Activated CD8-positive, alpha-beta T cell treated with anti-CD3 and anti-CD28 coated beads, Interleukin-2, amount 10 ng/mL, durations not matched to agents 7 days and 5 days (primary cell): Measurements from ENCODE around the gene CAPN5. TPM values are rescaled to one million over a fixed set of nuclear protein-coding genes. Genes with fewer than 3 reads are reported as not detected.

ENCODE experiments used
- ATAC-seq: fragments of 150-1000 bp; cut with Tn5 transposase; one replicate; pipeline ENCODE4 v1.10.0; 2021; ENCODE audit warnings: moderate library complexity
- CTCF ChIA-PET: fragments of 350-600 bp; sonication (Branson Sonifier 250); formaldehyde crosslinking; loops from one replicate; lab custom pipeline; 2021; ENCODE audit warnings: antibody characterized with exemption; lab: Charles Lee
- POLR2A ChIA-PET: fragments of 350-600 bp; sonication (Branson Sonifier 250); formaldehyde crosslinking; loops from one replicate; lab custom pipeline; 2021; ENCODE audit warnings: antibody characterized with exemption; lab: Charles Lee
- DNase-seq: peaks from one replicate; pipeline ENCODE4 v3.0.0-alpha.2; 2020
- H3K27ac Mint-ChIP-seq: one replicate; pipeline ENCODE4 v1.8.0; 2021; ENCODE audit warnings: mild to moderate bottlenecking, mixed read lengths
- H3K27me3 Mint-ChIP-seq: one replicate; pipeline ENCODE4 v1.8.0; 2021; ENCODE audit warnings: low read depth, mixed read lengths
- H3K36me3 Mint-ChIP-seq: one replicate; pipeline ENCODE4 v1.8.0; 2021; ENCODE audit warnings: low read depth, mixed read lengths
- H3K4me1 Mint-ChIP-seq: one replicate; pipeline ENCODE4 v1.8.0; 2021; ENCODE audit warnings: low read depth, mixed read lengths
- H3K4me3 Mint-ChIP-seq: one replicate; pipeline ENCODE4 v1.8.0; 2021; ENCODE audit warnings: mild to moderate bottlenecking, mixed read lengths
- H3K9me3 Mint-ChIP-seq: one replicate; pipeline ENCODE4 v1.8.0; 2022; ENCODE audit warnings: mixed read lengths; ENCODE audit not compliant: insufficient read depth
- total RNA-seq, 2 experiments: library from RNA; stranded (reverse); gene quantifications; one replicate each; pipeline ENCODE4 v1.2.3, GENCODE V29; 2021

The CAPN5 gene
- total RNA-seq, 2 experiments from 2014 or later = 1.0 to 1.4 TPM

GRCh38 chr11:77129069-77129841 lies 62.5 kb downstream of the CAPN5 start:
- Mint-ChIP-seq H3K27me3 (peaks cover 10% of the 10 kb centered on the region), H3K4me3 (no peak overlapping the region), H3K27ac (no peak overlapping the region), H3K4me1 (peaks cover 11% of the 10 kb centered on the region), H3K36me3 (no peaks in the 10 kb centered on the region), H3K9me3 (no peaks in the 10 kb centered on the region)
- POLR2A ChIA-PET = interaction anchor here (0.6 kb wide), 1 partner anchor 337 kb away, joined by 4 read pairs; no protein-coding TSS in a partner anchor
- CTCF ChIA-PET = interaction anchor here (3.3 to 7.5 kb wide), 3 partner anchors 12 to 419 kb away, joined by 23 to 143 read pairs (median 26); no protein-coding TSS in a partner anchor
- no peak for DNase-seq
- no peak for ATAC-seq

- ATAC-seq (no peak), DNase-seq (no peak)
- H3K27me3 Mint-ChIP-seq = peaks cover 11% of the 10 kb centered on the region
- H3K27ac Mint-ChIP-seq = no peak overlapping the region
- peaks cover 11% of the 10 kb centered on the region for H3K4me1 Mint-ChIP-seq
- H3K36me3 Mint-ChIP-seq = no peaks in the 10 kb centered on the region
- no peaks in the 10 kb centered on the region for H3K9me3 Mint-ChIP-seq
- no peak overlapping the region for H3K4me3 Mint-ChIP-seq
- ChIA-PET CTCF (interaction anchor here (1.3 to 7.5 kb wide), 3 partner anchors 10 to 83 kb away, joined by 3 to 143 read pairs (median 4); no protein-coding TSS in a partner anchor), POLR2A (interaction anchor here (0.6 kb wide), 1 partner anchor 337 kb away, joined by 4 read pairs; no protein-coding TSS in a partner anchor)
These were observed 63.3 kb downstream of the CAPN5 start for GRCh38 chr11:77129842-77130756.

DNA sequence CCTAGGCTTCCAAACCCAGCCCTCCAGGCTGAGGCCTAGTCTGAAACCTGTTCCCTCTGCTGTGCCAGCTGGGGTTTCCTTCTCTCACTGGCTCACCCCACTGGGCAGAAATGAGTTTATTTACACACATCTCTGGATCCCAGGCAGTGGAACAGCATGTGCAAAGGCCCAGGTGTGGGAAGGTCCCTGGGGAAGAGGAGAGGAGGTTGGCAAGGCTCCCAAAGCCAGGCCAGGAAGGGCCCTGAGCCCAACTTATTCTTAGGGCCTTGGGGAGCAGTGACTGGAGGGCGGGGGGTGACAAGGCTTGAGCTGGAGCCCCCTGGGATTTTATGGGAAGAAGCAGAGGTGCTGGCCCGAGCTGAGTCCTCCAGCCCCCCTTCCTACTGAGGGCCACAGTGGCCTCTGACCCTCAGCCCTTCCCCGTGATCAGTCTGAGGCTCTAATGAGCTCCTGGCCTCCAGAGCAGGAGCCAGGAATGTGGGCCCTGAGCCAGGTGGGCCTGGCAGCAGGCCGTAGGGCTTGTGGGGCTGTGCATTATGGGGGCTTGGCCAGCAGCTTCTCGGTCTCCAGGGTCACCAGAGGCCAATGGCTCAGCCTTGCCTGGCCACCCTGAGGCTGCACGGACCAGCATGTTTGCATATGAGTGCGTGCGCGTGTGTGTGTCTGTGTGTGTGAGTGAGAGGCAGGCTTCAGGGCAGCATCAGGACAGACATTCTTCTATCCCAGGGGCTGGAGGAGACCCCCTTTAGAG lies 64.2 kb downstream of the CAPN5 start:
- CTCF ChIA-PET = interaction anchor here (1.3 to 7.5 kb wide), 3 partner anchors 10 to 84 kb away, joined by 3 to 143 read pairs (median 4); no protein-coding TSS in a partner anchor
- Mint-ChIP-seq H3K27me3 (peaks cover 17% of the 10 kb centered on the region), H3K27ac (no peak overlapping the region), H3K9me3 (no peaks in the 10 kb centered on the region), H3K4me3 (no peak overlapping the region), H3K4me1 (peaks cover 11% of the 10 kb centered on the region), H3K36me3 (no peaks in the 10 kb centered on the region)
- POLR2A ChIA-PET = no interaction called here
- ATAC-seq (no peak), DNase-seq (no peak)

GRCh38 chr11:77131560-77131959 lies 64.8 kb downstream of the CAPN5 start:
- H3K27me3 Mint-ChIP-seq = peaks cover 23% of the 10 kb centered on the region
- no peak overlapping the region for H3K27ac Mint-ChIP-seq
- DNase-seq = no peak
- ATAC-seq = no peak
- ChIA-PET CTCF (interaction anchor here (1.4 to 7.5 kb wide), 2 partner anchors 55 to 84 kb away, joined by 4 to 143 read pairs; no protein-coding TSS in a partner anchor), POLR2A (no interaction called here)
- no peaks in the 10 kb centered on the region for H3K9me3 Mint-ChIP-seq
- peaks cover 7% of the 10 kb centered on the region for H3K4me1 Mint-ChIP-seq
- no peak overlapping the region for H3K4me3 Mint-ChIP-seq
- no peaks in the 10 kb centered on the region for H3K36me3 Mint-ChIP-seq

- Mint-ChIP-seq H3K4me1 (no peaks in the 10 kb centered on the region), H3K27me3 (peaks cover 42% of the 10 kb centered on the region), H3K9me3 (no peaks in the 10 kb centered on the region), H3K36me3 (no peaks in the 10 kb centered on the region), H3K4me3 (no peak overlapping the region), H3K27ac (no peak overlapping the region)
- no peak for ATAC-seq
- CTCF ChIA-PET = interaction anchor here (2.3 kb wide), 1 partner anchor 8 kb away, joined by 17 read pairs; no protein-coding TSS in a partner anchor
- POLR2A ChIA-PET = no interaction called here
- DNase-seq = no peak
These were observed 68.3 kb downstream of the CAPN5 start for GRCh38 chr11:77135069-77135468.

DNA sequence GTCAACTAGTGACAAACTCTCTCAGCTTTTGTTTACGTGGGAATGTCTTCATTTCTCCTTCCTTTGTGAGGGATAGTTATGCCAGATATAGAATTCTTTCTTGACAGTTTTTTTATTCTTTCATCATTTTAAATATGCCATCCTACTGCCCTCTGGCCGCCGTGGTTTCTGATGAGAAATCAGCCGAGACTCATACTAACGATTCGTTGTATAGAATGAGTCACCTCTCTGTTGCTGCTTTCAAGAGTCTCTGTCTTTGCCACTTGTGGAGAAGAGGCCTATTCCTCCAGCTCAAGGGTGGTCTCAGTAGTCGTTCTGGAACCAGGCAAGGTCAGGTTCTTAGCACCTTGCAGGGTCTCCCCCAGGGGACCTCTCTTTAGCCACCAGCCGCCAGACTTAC lies 69.3 kb downstream of the CAPN5 start:
- no peaks in the 10 kb centered on the region for H3K9me3 Mint-ChIP-seq
- ATAC-seq = no peak
- no peaks in the 10 kb centered on the region for H3K36me3 Mint-ChIP-seq
- no peaks in the 10 kb centered on the region for H3K4me1 Mint-ChIP-seq
- ChIA-PET CTCF (interaction anchor here (0.6 to 2.3 kb wide), 2 partner anchors 9 to 322 kb away, joined by 3 to 17 read pairs; no protein-coding TSS in a partner anchor), POLR2A (no interaction called here)
- H3K4me3 Mint-ChIP-seq = no peak overlapping the region
- H3K27me3 Mint-ChIP-seq = peaks cover 48% of the 10 kb centered on the region
- H3K27ac Mint-ChIP-seq = no peak overlapping the region
- no peak for DNase-seq

- POLR2A ChIA-PET = no interaction called here
These were observed 70.1 kb downstream of the CAPN5 start for GRCh38 chr11:77136784-77137420.

GRCh38 chr11:77137421-77137820 lies 70.7 kb downstream of the CAPN5 start:
- ATAC-seq (no peak), DNase-seq (no peak)
- H3K4me1 Mint-ChIP-seq = peaks cover 10% of the 10 kb centered on the region
- H3K27ac Mint-ChIP-seq = no peak overlapping the region
- POLR2A ChIA-PET = no interaction called here
- no peak overlapping the region for H3K4me3 Mint-ChIP-seq
- CTCF ChIA-PET = interaction anchor here (2.3 kb wide), 1 partner anchor 10 kb away, joined by 17 read pairs; no protein-coding TSS in a partner anchor
- no peaks in the 10 kb centered on the region for H3K36me3 Mint-ChIP-seq
- peaks cover 55% of the 10 kb centered on the region for H3K27me3 Mint-ChIP-seq
- no peaks in the 10 kb centered on the region for H3K9me3 Mint-ChIP-seq

More at GRCh38 chr11:77136784-77137420, 70.1 kb downstream of the CAPN5 start:
- H3K36me3 Mint-ChIP-seq = no peaks in the 10 kb centered on the region
- peaks cover 54% of the 10 kb centered on the region for H3K27me3 Mint-ChIP-seq
- ATAC-seq (no peak), DNase-seq (no peak)
- H3K27ac Mint-ChIP-seq = no peak overlapping the region
- CTCF ChIA-PET = interaction anchor here (0.6 to 2.3 kb wide), 2 partner anchors 10 to 321 kb away, joined by 3 to 17 read pairs; no protein-coding TSS in a partner anchor
- no peak overlapping the region for H3K4me3 Mint-ChIP-seq
- no peaks in the 10 kb centered on the region for H3K9me3 Mint-ChIP-seq
- H3K4me1 Mint-ChIP-seq = peaks cover 5% of the 10 kb centered on the region

- no peaks in the 10 kb centered on the region for H3K9me3 Mint-ChIP-seq
- ChIA-PET CTCF (no interaction called here), POLR2A (no interaction called here)
- peaks cover 16% of the 10 kb centered on the region for H3K4me1 Mint-ChIP-seq
- H3K27me3 Mint-ChIP-seq = peaks cover 56% of the 10 kb centered on the region
- no peaks in the 10 kb centered on the region for H3K36me3 Mint-ChIP-seq
- DNase-seq = no peak
- ATAC-seq = no peak
- no peak overlapping the region for H3K4me3 Mint-ChIP-seq
- H3K27ac Mint-ChIP-seq = no peak overlapping the region
These were observed 71.4 kb downstream of the CAPN5 start for GRCh38 chr11:77138106-77138649.

DNA sequence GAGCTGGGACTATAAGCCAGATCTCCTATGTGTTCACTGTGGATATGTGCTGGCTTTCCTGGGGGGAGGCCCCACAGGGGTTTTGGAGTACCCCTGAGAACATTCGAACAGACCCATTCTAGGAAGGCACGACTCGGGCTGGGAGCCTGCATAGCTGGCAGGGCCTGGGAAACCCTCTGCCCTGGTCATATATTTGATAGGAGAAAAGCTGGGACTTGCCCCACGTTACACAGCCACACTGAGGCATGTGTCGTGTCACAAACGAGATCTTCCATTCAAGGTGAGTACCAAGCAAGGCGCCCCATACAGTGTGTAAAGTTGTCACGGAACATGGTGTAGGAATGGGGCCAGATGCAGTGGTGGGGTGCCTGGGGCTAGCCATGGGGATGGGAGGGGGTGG lies 72.4 kb downstream of the CAPN5 start:
- no peak for DNase-seq
- no peaks in the 10 kb centered on the region for H3K9me3 Mint-ChIP-seq
- H3K36me3 Mint-ChIP-seq = no peaks in the 10 kb centered on the region
- ATAC-seq = no peak
- peaks cover 64% of the 10 kb centered on the region for H3K27me3 Mint-ChIP-seq
- no peak overlapping the region for H3K4me3 Mint-ChIP-seq
- H3K4me1 Mint-ChIP-seq = peaks cover 17% of the 10 kb centered on the region
- CTCF ChIA-PET = interaction anchor here (4.3 kb wide), 1 partner anchor 11 kb away, joined by 23 read pairs; the partner anchor contains the start of gene MYO7A
- H3K27ac Mint-ChIP-seq = no peak overlapping the region
- POLR2A ChIA-PET = no interaction called here
